Left cardiac atrium (tissue), 4 donors: ENCODE results near the gene FAM83C. TPM values are rescaled to one million over a fixed set of nuclear protein-coding genes. Genes with fewer than 3 reads are reported as not detected.
"Not testable (repeated sequence)": the region's sequence is repeated elsewhere in the genome, so short reads cannot be mapped to it uniquely, and the experiment has no call there.

Experiments used
- ATAC-seq, 2 donors: fragments of 200-7000 bp; cut with Tn5 transposase; one replicate each; pipeline ENCODE4 v1.9.1; 2020; ENCODE audit warnings: mild to moderate bottlenecking in 2 of 2, moderate library complexity in 2 of 2
- DNase-seq: peaks from one replicate; pipeline ENCODE4 v3.0.0-alpha.2; 2020
- intact Hi-C, 2 donors: fragments of 100-400 bp; cut with DNase I; formaldehyde crosslinking; loops; one replicate each; pipeline versions ENCODE4 v1.14.1 to v1.15.1; 2022 to 2023
- total RNA-seq, 2 donors: library from RNA; stranded (reverse); fragmentation: NEBNext Ultra II Directional; extraction: Animal tissue kit (Norgen Biotek cat#: 25700); gene quantifications; one replicate each; pipeline ENCODE4 v1.2.1, GENCODE V29; 2021
- donor health status: DM: no; HTN: yes; CAD: no.
- donor health status: DM: no; HTN: yes; CAD: no; lungs with severe emphysema.
- donor health status: DM: yes; HTN: yes; CAD: no.
- donor health status: Dilated cardiomyopathy.

The FAM83C gene
- total RNA-seq, 2 donors from 2014 or later, result not detected

- peak in 1 of 2 donors; percentile 83 for ATAC-seq
- no peak for DNase-seq
- intact Hi-C loops, result no loop called here
Observed at GRCh38 chr20:35319871-35320197, 27.6 kb upstream of the FAM83C start.

GRCh38 chr20:35319192-35319870 lies 27.1 kb upstream of the FAM83C start:
- intact Hi-C loops, result no loop called here
- DNase-seq, result no peak
- peak in 1 of 2 donors; percentile 43 for ATAC-seq

- intact Hi-C loops, result no loop called here
- ATAC-seq (peak; percentile 86 to 90), DNase-seq (no peak)
Observed at GRCh38 chr20:35318502-35319157, 26.4 kb upstream of the FAM83C start.

- intact Hi-C loops, result no loop called here
- DNase-seq (no peak), ATAC-seq (no peak)
Observed at GRCh38 chr20:35317416-35318210, 25.4 kb upstream of the FAM83C start.

GRCh38 chr20:35316086-35316485 lies 23.9 kb upstream of the FAM83C start:
- ATAC-seq (no peak), DNase-seq (no peak)
- intact Hi-C loops, result no loop called here

- DNase-seq, ATAC-seq, intact Hi-C loops: not testable (repeated sequence)
Observed at GRCh38 chr20:35315632-35316020, 23.4 kb upstream of the FAM83C start.

- ATAC-seq (no peak), DNase-seq (no peak)
- intact Hi-C loops, result no loop called here
Observed at GRCh38 chr20:35314816-35315631, 22.8 kb upstream of the FAM83C start.

- DNase-seq (no peak), ATAC-seq (no peak)
- intact Hi-C loops, result no loop called here
Observed at GRCh38 chr20:35312318-35312717, 20.1 kb upstream of the FAM83C start.

GRCh38 chr20:35311822-35312221 lies 19.6 kb upstream of the FAM83C start:
- intact Hi-C loops, result no loop called here
- ATAC-seq (no peak), DNase-seq (no peak)

GRCh38 chr20:35311409-35311808 lies 19.2 kb upstream of the FAM83C start:
- no peak for ATAC-seq
- no peak for DNase-seq
- intact Hi-C loops, result no loop called here

- peak; percentile 47 for DNase-seq
- intact Hi-C loops, result no loop called here
- peak; percentile 40 to 68 for ATAC-seq
Observed at GRCh38 chr20:35307666-35308653, 15.7 kb upstream of the FAM83C start.

- ATAC-seq, result peak; percentile 53 to 63
- peak; percentile 50 for DNase-seq
- intact Hi-C loops, result no loop called here
Observed at GRCh38 chr20:35306931-35307517, 14.8 kb upstream of the FAM83C start.

GRCh38 chr20:35305682-35306556 lies 13.7 kb upstream of the FAM83C start:
- DNase-seq (peak; percentile 68), ATAC-seq (peak in 1 of 2 donors; percentile 89)
- intact Hi-C loops, result no loop called here

- intact Hi-C loops, result loop anchor here (5.0 kb wide), 2 partner anchors 132 to 137 kb away; partner anchors contain the start of gene GDF5 (in 1 of the 2)
- DNase-seq, result no peak
- ATAC-seq, result no peak
Observed at GRCh38 chr20:35304956-35305355, 12.7 kb upstream of the FAM83C start.

GRCh38 chr20:35303735-35304491 lies 11.7 kb upstream of the FAM83C start:
- DNase-seq (peak; percentile 78), ATAC-seq (peak; percentile 59 to 68)
- intact Hi-C loops, result loop anchor here (5.0 kb wide), 2 partner anchors 133 to 138 kb away; partner anchors contain the start of gene GDF5 (in 1 of the 2)

- DNase-seq (no peak), ATAC-seq (no peak)
- intact Hi-C loops, result loop anchor here (5.0 kb wide), 2 partner anchors 134 to 139 kb away; partner anchors contain the start of gene GDF5 (in 1 of the 2)
Observed at GRCh38 chr20:35303382-35303734, 11.1 kb upstream of the FAM83C start.
